Measurements from ENCODE around the gene SIDT2. TPM values are rescaled to one million over a fixed set of nuclear protein-coding genes. Genes with fewer than 3 reads are reported as not detected.

SIDT2 gene
- total RNA-seq, 1 experiment from 2014 or later, result 27.6 TPM

GRCh38 chr11:117198613-117199012 lies 20.1 kb downstream of the SIDT2 start:
- H3K27ac Mint-ChIP-seq, result peak overlapping the region; percentile 40
- POLR2A ChIA-PET, result interaction anchor here (1.8 kb wide), 1 partner anchor 20 kb away, joined by 4 read pairs; the partner anchor contains the start of gene SIDT2
- ATAC-seq (no peak), DNase-seq (ENCODE audit: low spot score) (no peak)
- H3K4me3 Mint-ChIP-seq, result peak overlapping the region; percentile 63
- no peaks in the 10 kb centered on the region; the same call in 1 of the 2 replicates for H3K27me3 Mint-ChIP-seq (ENCODE audit: low read depth)
- CTCF ChIA-PET, result interaction anchor here (0.5 to 3.2 kb wide), 6 partner anchors 17 to 408 kb away, joined by 3 to 12 read pairs (median 4); partner anchors contain the start of genes APOA5 and BACE1
- H3K36me3 Mint-ChIP-seq, result no peaks in the 10 kb centered on the region
- TF ChIP-seq NFATC4 (CRISPR knock-in tag; IDR thresholded peaks at IDR 0.05) (0 out of 2 replicates have a peak, but pooled peaks have one; percentile 75), ATF6 (CRISPR knock-in tag; IDR thresholded peaks at IDR 0.05) (no peak), GTF2I (CRISPR knock-in tag; conservative IDR thresholded peaks at IDR 0.05) (peak; percentile 71; the same call in 1 of the 2 replicates)
- peaks cover 36% of the 10 kb centered on the region for H3K4me1 Mint-ChIP-seq
- H3K9me3 Mint-ChIP-seq, result no peaks in the 10 kb centered on the region

GRCh38 chr11:117199053-117199915 lies 20.7 kb downstream of the SIDT2 start, which contains the start of gene TAGLN:
TSS of gene TAGLN (plus strand) at chr11:117199370. CDS start at chr11:117203014, 3,644 bp downstream.
- ChIA-PET POLR2A (interaction anchor here (1.5 to 1.8 kb wide), 2 partner anchors 20 to 21 kb away, joined by 4 to 5 read pairs; partner anchors contain the start of gene SIDT2), CTCF (interaction anchor here (0.5 to 3.2 kb wide), 7 partner anchors 18 to 408 kb away, joined by 3 to 12 read pairs (median 4); partner anchors contain the start of genes APOA5 and BACE1)
- DNase-seq (ENCODE audit: low spot score) (peak; percentile 84), ATAC-seq (peak; percentile 72)
- Mint-ChIP-seq H3K4me3 (peak within 1 kb of the TSS; percentile 63), H3K27ac (peak within 1 kb of the TSS; percentile 83), H3K4me1 (peaks cover 36% of the 10 kb centered on the region), H3K9me3 (no peaks in the 10 kb centered on the region), H3K27me3 (ENCODE audit: low read depth) (no peaks in the 10 kb centered on the region; the same call in 1 of the 2 replicates), H3K36me3 (no peaks in the 10 kb centered on the region)
- no peak for TF ChIP-seq ATF6 (CRISPR knock-in tag; IDR thresholded peaks at IDR 0.05)
- peak; percentile 74; the same call in 1 of the 2 replicates for TF ChIP-seq AR (CRISPR knock-in tag; IDR thresholded peaks at IDR 0.05)
- TF ChIP-seq ERG (CRISPR knock-in tag; IDR thresholded peaks at IDR 0.05), result 0 out of 2 replicates have a peak, but pooled peaks have one; percentile 72
- no peak for TF ChIP-seq CDX4 (CRISPR knock-in tag; IDR thresholded peaks at IDR 0.05; ENCODE audit: borderline replicate concordance)
- TF ChIP-seq EMX1 (CRISPR knock-in tag; IDR thresholded peaks at IDR 0.05), result peak; percentile 51; the same call in 1 of the 2 replicates

Data from WTC11 (cell line).